DOHH2 (cell line): ENCODE data around the gene HAPLN2.

Experiments
- EZH2phosphoT487 ChIP-seq: fragments of 200-600 bp; sonication (generic); IDR thresholded peaks from 2 replicates; pipeline ENCODE4 v1.6.1; 2017; ENCODE audit warnings: borderline replicate concordance, mild to moderate bottlenecking, antibody characterized with exemption, low read length, moderate library complexity, mixed read lengths
- TF ChIP-seq, protein P1 (sequence below): fragments of 200-600 bp; sonication (generic); IDR thresholded peaks from one replicate; pipeline ENCODE4 v1.5.1; 2014; ENCODE audit warnings: antibody characterized with exemption, mild to moderate bottlenecking, low read depth, low read length; ENCODE audit not compliant: poor library complexity, severe bottlenecking

- TF ChIP-seq, protein P1, sequence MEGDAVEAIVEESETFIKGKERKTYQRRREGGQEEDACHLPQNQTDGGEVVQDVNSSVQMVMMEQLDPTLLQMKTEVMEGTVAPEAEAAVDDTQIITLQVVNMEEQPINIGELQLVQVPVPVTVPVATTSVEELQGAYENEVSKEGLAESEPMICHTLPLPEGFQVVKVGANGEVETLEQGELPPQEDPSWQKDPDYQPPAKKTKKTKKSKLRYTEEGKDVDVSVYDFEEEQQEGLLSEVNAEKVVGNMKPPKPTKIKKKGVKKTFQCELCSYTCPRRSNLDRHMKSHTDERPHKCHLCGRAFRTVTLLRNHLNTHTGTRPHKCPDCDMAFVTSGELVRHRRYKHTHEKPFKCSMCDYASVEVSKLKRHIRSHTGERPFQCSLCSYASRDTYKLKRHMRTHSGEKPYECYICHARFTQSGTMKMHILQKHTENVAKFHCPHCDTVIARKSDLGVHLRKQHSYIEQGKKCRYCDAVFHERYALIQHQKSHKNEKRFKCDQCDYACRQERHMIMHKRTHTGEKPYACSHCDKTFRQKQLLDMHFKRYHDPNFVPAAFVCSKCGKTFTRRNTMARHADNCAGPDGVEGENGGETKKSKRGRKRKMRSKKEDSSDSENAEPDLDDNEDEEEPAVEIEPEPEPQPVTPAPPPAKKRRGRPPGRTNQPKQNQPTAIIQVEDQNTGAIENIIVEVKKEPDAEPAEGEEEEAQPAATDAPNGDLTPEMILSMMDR = no peak
- TF ChIP-seq EZH2phosphoT487 = no peak
These were observed 29.7 kb downstream of the HAPLN2 start for GRCh38 chr1:156648951-156649350.
